ENCODE measurements around the gene NKPD1. TPM values are rescaled to one million over a fixed set of nuclear protein-coding genes. Genes with fewer than 3 reads are reported as not detected.

Gene NKPD1
- total RNA-seq, 2 experiments from 2014 or later, result 0.73 to 0.91 TPM

DNA sequence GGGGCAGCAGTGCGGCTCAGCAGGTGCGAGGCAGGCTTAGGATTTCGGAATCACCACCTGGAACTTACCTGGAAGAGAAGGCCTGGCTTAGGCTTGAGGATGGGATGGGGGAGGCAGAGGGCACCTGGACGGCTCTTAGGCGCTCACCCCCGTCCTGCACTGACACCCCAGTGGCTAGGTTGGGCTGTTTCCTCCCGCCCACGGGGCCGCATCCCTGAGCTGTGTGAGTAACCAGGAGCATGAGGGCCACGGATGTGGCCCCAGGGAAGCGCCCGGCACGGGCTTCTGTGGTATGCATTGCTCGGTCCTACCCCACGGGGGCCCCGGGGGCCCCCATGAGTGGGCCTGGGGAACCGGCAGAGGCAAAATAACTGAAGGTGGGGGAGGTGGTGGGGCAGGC lies 2.4 kb upstream of the NKPD1 start:
- ATAC-seq (ENCODE audit: poor library complexity), result no peak
- Histone ChIP-seq H3K27me3 (ENCODE audit: control insufficient read depth in 1 of 2, insufficient read depth in 2 of 2, low read length in 2 of 2) (no peaks in the 10 kb centered on the region), H3K4me1 (ENCODE audit: insufficient read depth, low read length) (peaks cover 24% of the 10 kb centered on the region), H3K36me3 (ENCODE audit: insufficient read depth, low read length) (peaks cover 2% of the 10 kb centered on the region), H3K4me3 (ENCODE audit: low read length) (no peak overlapping the region), H3K27ac (ENCODE audit: low read depth in 1 of 2, low read length in 2 of 2) (no peak overlapping the region), H3K9me3 (ENCODE audit: control insufficient read depth in 1 of 2, insufficient read depth in 1 of 2, low read length in 2 of 2) (no peaks in the 10 kb centered on the region)
- TF ChIP-seq, protein P1, sequence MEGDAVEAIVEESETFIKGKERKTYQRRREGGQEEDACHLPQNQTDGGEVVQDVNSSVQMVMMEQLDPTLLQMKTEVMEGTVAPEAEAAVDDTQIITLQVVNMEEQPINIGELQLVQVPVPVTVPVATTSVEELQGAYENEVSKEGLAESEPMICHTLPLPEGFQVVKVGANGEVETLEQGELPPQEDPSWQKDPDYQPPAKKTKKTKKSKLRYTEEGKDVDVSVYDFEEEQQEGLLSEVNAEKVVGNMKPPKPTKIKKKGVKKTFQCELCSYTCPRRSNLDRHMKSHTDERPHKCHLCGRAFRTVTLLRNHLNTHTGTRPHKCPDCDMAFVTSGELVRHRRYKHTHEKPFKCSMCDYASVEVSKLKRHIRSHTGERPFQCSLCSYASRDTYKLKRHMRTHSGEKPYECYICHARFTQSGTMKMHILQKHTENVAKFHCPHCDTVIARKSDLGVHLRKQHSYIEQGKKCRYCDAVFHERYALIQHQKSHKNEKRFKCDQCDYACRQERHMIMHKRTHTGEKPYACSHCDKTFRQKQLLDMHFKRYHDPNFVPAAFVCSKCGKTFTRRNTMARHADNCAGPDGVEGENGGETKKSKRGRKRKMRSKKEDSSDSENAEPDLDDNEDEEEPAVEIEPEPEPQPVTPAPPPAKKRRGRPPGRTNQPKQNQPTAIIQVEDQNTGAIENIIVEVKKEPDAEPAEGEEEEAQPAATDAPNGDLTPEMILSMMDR (IDR thresholded peaks at IDR 0.05), result no peak
- peaks cover 19% of the 10 kb centered on the region for H3K4me1 Mint-ChIP-seq (ENCODE audit: low read depth)
- no peak for DNase-seq
- intact Hi-C loops (cut with DNase I, micrococcal nuclease), result no loop called here
- H3K4me3 Mint-ChIP-seq, result no peak overlapping the region
- peaks cover under 1% of the 10 kb centered on the region for H3K27me3 Mint-ChIP-seq
- no peak overlapping the region for H3K27ac Mint-ChIP-seq
- no peaks in the 10 kb centered on the region for H3K36me3 Mint-ChIP-seq (ENCODE audit: low read depth)
- POLR2A ChIA-PET, result interaction anchor here (1.8 kb wide), 1 partner anchor 15 kb away, joined by 9 read pairs; the partner anchor contains the start of genes BLOC1S3 and TRAPPC6A
- CTCF ChIA-PET, result no interaction called here
- no peaks in the 10 kb centered on the region for H3K9me3 Mint-ChIP-seq

DNA sequence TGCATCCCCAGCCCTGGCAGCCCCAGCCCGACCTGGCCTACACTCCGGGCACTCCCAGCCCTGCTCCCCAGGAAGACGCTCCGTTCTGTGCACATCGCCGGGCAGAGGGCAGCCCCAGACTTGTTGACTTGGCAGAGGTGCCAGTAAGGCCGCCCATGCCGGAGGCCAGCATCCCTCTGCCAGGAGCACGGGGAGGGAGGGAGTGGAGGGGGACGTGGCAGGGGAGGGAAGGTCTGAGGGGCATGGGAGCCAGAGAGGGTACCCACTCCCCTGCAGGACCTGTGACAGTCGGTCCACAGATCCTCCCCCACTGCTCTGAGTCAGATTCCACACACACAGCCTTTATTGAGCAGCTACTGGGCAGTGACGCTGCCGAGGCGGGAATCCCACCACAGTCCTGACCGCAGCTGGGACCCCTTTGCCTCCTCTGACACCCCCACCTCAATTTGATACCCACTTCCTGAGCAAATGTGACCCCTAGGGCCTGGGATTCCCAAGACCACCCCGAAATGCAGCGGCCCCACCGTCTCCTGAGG lies 1.9 kb upstream of the NKPD1 start:
- intact Hi-C loops (cut with DNase I, micrococcal nuclease), result no loop called here
- CTCF ChIA-PET, result no interaction called here
- Histone ChIP-seq H3K4me3 (ENCODE audit: low read length) (no peak overlapping the region), H3K9me3 (ENCODE audit: control insufficient read depth in 1 of 2, insufficient read depth in 1 of 2, low read length in 2 of 2) (no peaks in the 10 kb centered on the region), H3K27me3 (ENCODE audit: control insufficient read depth in 1 of 2, insufficient read depth in 2 of 2, low read length in 2 of 2) (no peaks in the 10 kb centered on the region), H3K4me1 (ENCODE audit: insufficient read depth, low read length) (peaks cover 24% of the 10 kb centered on the region), H3K27ac (ENCODE audit: low read depth in 1 of 2, low read length in 2 of 2) (no peak overlapping the region), H3K36me3 (ENCODE audit: insufficient read depth, low read length) (peaks cover 2% of the 10 kb centered on the region)
- H3K36me3 Mint-ChIP-seq (ENCODE audit: low read depth), result no peaks in the 10 kb centered on the region
- peaks cover 5% of the 10 kb centered on the region for H3K27me3 Mint-ChIP-seq
- no peak overlapping the region for H3K27ac Mint-ChIP-seq
- DNase-seq, result no peak
- H3K9me3 Mint-ChIP-seq, result no peaks in the 10 kb centered on the region
- peaks cover 19% of the 10 kb centered on the region for H3K4me1 Mint-ChIP-seq (ENCODE audit: low read depth)
- no peak for ATAC-seq (ENCODE audit: poor library complexity)
- POLR2A ChIA-PET, result no interaction called here
- no peak overlapping the region for H3K4me3 Mint-ChIP-seq
- TF ChIP-seq, protein P1 (IDR thresholded peaks at IDR 0.05), result no peak

DNA sequence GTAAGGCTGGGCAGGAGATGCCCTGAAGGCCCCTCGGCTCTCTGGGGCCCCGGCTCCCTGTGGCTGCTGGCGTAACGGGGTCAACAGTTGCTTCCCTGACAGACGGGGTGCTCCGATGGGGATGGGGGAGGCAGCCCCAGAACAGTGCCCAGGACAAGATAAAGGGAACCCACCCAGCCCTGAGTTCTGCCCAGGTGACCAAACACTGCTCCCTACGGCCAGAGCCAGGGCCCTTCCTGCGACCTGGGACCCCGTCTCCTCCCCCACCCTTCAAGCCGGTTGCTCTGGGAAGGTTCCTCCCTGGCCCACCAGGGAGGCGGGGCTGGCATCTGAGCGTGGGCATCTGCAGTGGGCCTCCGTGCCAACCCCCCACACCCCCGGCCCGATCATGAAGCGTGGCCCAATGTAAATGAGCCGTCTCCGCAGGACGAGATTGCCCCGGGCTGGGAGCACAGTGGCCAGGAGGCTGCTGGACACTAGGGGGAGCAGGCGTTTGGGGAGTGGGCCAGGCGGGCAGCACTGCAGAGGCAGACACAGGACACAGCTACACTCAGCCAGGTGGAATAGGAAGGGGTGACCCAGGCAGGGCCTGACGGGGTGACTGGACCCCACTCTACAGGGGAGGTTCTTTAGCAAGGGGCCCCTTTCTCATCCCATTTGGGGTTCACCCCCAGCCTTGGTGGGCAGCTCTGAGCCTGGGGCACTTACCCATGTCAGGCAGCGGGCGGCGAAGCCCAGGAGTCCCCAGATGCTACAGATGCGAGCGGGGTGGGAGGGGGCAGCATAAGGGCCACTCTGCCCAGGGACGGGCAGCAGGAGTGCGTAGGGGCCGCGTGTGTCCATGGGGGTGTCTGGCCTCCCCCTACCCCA lies 1.2 kb upstream of the NKPD1 start:
- intact Hi-C loops (cut with DNase I, micrococcal nuclease), result no loop called here
- TF ChIP-seq, protein P1 (IDR thresholded peaks at IDR 0.05), result no peak
- Histone ChIP-seq H3K27me3 (ENCODE audit: control insufficient read depth in 1 of 2, insufficient read depth in 2 of 2, low read length in 2 of 2) (no peaks in the 10 kb centered on the region), H3K36me3 (ENCODE audit: insufficient read depth, low read length) (peaks cover 2% of the 10 kb centered on the region), H3K4me3 (ENCODE audit: low read length) (no peak overlapping the region), H3K9me3 (ENCODE audit: control insufficient read depth in 1 of 2, insufficient read depth in 1 of 2, low read length in 2 of 2) (no peaks in the 10 kb centered on the region), H3K4me1 (ENCODE audit: insufficient read depth, low read length) (peaks cover 24% of the 10 kb centered on the region), H3K27ac (ENCODE audit: low read depth in 1 of 2, low read length in 2 of 2) (no peak overlapping the region)
- Mint-ChIP-seq H3K36me3 (ENCODE audit: low read depth) (no peaks in the 10 kb centered on the region), H3K9me3 (no peaks in the 10 kb centered on the region), H3K27me3 (peaks cover 11% of the 10 kb centered on the region), H3K27ac (no peak overlapping the region), H3K4me1 (ENCODE audit: low read depth) (peaks cover 17% of the 10 kb centered on the region), H3K4me3 (no peak overlapping the region)
- DNase-seq (peak in 1 of 14 experiments; percentile 12), ATAC-seq (ENCODE audit: poor library complexity) (no peak)
- ChIA-PET POLR2A (no interaction called here), CTCF (no interaction called here)
